ENCODE data around the gene CHST11.
A peak's percentile ranks its signal among the peaks of the same experiment; 100 is the strongest.

DNA sequence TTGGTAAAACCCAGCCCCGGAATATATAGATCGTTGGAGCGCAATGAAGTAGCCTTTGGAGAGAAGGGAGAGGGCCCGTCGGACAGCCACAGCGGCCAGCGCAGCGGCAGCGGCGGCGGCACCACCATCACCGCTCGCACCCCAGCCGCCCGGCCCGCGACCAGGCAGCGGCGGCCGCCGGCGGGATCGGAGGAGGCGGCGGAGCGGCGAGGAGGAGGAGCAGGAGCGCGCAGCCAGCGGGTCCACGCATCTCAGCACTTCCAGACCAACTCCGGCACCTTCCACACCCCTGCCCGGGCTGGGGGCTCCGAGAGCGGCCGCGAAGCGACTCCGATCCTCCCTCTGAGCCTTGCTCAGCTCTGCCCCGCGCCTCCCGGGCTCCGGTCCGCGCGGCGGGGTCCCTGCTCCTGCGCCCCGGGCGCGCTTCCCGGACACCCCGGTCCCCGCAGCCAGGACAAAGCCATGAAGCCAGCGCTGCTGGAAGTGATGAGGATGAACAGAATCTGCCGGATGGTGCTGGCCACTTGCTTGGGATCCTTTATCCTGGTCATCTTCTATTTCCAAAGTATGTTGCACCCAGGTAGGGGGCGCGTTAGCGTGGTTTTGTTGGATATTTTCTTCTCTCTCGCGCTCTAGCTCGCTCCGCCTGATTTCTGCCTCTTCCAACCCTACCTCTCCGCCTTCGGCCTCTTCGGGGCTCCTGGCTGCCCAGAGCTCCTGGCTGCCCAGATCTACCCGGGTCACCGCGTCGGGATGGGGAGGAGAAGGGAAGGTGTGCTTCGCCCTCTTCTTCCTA lies 400 bp downstream of the CHST11 start:
- peak; percentile 87 for TF ChIP-seq CTCF (tag by site-specific recombination; IDR thresholded peaks at IDR 0.05)
- no peak for TF ChIP-seq ZNF529 (tag by site-specific recombination; IDR thresholded peaks at IDR 0.05; ENCODE audit: insufficient replicate concordance)
- no peak for TF ChIP-seq ZNF394 (tag by site-specific recombination; IDR thresholded peaks at IDR 0.05; ENCODE audit: borderline replicate concordance)
- no peak for TF ChIP-seq ZNF202 (tag by site-specific recombination; IDR thresholded peaks at IDR 0.05; ENCODE audit: borderline replicate concordance)
- no peak; the same call in 1 of the 2 replicates for TF ChIP-seq BCL11A (tag by site-specific recombination; IDR thresholded peaks at IDR 0.05; ENCODE audit: low read depth)
- no peak for TF ChIP-seq ZNF623 (tag by site-specific recombination; IDR thresholded peaks at IDR 0.05)
- TF ChIP-seq ZNF112 (tag by site-specific recombination; IDR thresholded peaks at IDR 0.05), result no peak
- no peak for TF ChIP-seq ZNF768 (tag by site-specific recombination; IDR thresholded peaks at IDR 0.05)
- no peak for TF ChIP-seq REPIN1 (tag by site-specific recombination; IDR thresholded peaks at IDR 0.05; ENCODE audit: low read depth)

Measured in HEK293 (cell line).